ENCODE measurements around the gene DBI. TPM values are rescaled to one million over a fixed set of nuclear protein-coding genes. Genes with fewer than 3 reads are reported as not detected.

DBI gene
- total and polyA plus RNA-seq, 2 of the 8 experiments (the other 6 are each of a cell fraction or from before 2014, with no cell fraction given): 180 to 212 TPM

DNA sequence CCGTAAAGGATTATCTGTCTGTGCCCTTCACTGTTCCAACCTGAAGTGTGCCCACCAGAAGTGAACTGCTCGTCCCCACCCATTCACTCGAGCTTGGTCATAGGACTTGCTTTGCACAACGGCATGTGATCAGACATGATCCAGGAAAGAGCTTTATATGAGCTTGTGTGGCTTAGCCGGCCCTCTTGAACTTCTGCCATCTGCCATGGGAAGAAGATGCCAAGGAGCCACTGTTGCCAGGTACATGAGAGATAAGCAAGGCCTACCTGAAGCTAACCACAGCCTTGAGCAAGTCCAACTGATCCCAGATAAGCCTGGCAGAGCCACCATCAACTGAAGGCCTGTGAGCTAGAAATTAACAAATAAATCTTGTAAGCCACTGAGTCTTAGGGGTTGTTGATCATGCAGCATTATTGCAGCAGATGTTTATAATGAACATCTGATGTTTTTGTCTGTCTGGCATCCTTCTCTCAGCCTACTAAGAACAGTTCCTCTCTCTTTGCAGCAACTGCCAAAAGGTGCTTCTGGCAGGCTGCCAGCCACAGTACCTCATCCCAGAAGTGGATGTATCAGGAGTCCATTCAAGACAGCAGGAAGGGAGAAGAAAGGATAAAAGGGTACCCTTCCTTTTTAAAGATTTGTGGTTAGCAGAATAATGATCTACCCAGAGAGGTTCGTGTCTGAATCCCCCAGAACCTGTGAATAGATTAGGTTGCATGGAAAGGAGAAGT is 16.8 kb downstream of the DBI start:
- H2BK20ac ChIP-seq (ENCODE audit: low read length): no peak overlapping the region; the same call in 1 of the 2 replicates
- no peak overlapping the region for H3K18ac ChIP-seq (ENCODE audit: extremely low read depth, low read length)
- H2AFZ ChIP-seq (ENCODE audit: low read length): no peak overlapping the region
- no peak overlapping the region for H4K5ac ChIP-seq (ENCODE audit: insufficient read length, low read depth, low read length)
- CTCF ChIA-PET (ENCODE audit: partially characterized antibody): interaction anchor here (0.7 to 1.4 kb wide), 6 partner anchors 13 to 93 kb away, joined by 3 to 4 read pairs (median 3); no protein-coding TSS in a partner anchor
- H3K4me2 ChIP-seq (ENCODE audit: insufficient read depth in 1 of 2, low read depth in 2 of 2, low read length in 2 of 2): no peak overlapping the region
- no peaks in the 10 kb centered on the region for H3K36me3 ChIP-seq (ENCODE audit: control insufficient read depth in 2 of 4, insufficient read depth in 4 of 4, low read length in 3 of 4)
- no peaks in the 10 kb centered on the region for H3K4me1 ChIP-seq (replicated peaks in 1 of 4; ENCODE audit: control insufficient read depth in 3 of 4, insufficient read depth in 4 of 4, low read length in 3 of 4)
- H3K9ac ChIP-seq (replicated peaks in 1 of 4; ENCODE audit: extremely low read depth in 1 of 4, low read depth in 3 of 4, low read length in 3 of 4): no peak overlapping the region
- no peaks in the 10 kb centered on the region for H4K20me1 ChIP-seq (replicated peaks in 1 of 2; ENCODE audit: control insufficient read depth in 1 of 2, insufficient read depth in 2 of 2, low read length in 2 of 2)
- DNase-seq (ENCODE audit: low read depth in 1 of 2, low spot score in 2 of 2) (no peak), FAIRE-seq (no peak)
- no peak overlapping the region for H3K23ac ChIP-seq (ENCODE audit: insufficient read length)
- H2BK5ac ChIP-seq (ENCODE audit: low read depth, low read length): no peak overlapping the region
- POLR2A ChIA-PET (ENCODE audit: partially characterized antibody): no interaction called here
- no peaks in the 10 kb centered on the region; a peak in 1 of 4 replicates for H3K9me3 ChIP-seq (ENCODE audit: insufficient read depth in 2 of 2, low read depth in 1 of 2, low read length in 1 of 2)
- no peak overlapping the region for H3K27ac ChIP-seq (ENCODE audit: low read depth, low read length)
- H3K79me1 ChIP-seq (ENCODE audit: low read depth, low read length): no peaks in the 10 kb centered on the region; the same call in 1 of the 2 replicates
- H3K4me3 ChIP-seq (ENCODE audit: extremely low read depth in 1 of 4, insufficient read depth in 2 of 4, low read depth in 3 of 4, low read length in 4 of 4): no peak overlapping the region
- no peak overlapping the region for H3K4ac ChIP-seq (replicated peaks; ENCODE audit: insufficient read length, low read depth, low read length)
- no peaks in the 10 kb centered on the region for H3K27me3 ChIP-seq (replicated peaks in 1 of 4; ENCODE audit: control insufficient read depth in 3 of 4, extremely low read depth in 1 of 4, insufficient read depth in 3 of 4, low read length in 3 of 4)
- no peak overlapping the region for H2BK120ac ChIP-seq (replicated peaks; ENCODE audit: low read depth, low read length)
- H2BK12ac ChIP-seq (ENCODE audit: low read depth, low read length): no peak overlapping the region
- H3K79me2 ChIP-seq (ENCODE audit: control insufficient read depth in 1 of 2, insufficient read depth in 2 of 2, low read length in 2 of 2): no peaks in the 10 kb centered on the region
- WGBS, 2 experiments (ENCODE audit: extremely low coverage in 1 of 2, insufficient coverage in 1 of 2, insufficient read length in 1 of 2, insufficient replicate concordance in 2 of 2, low coverage in 1 of 2, low lambda C conversion rate in 2 of 2, missing lambda C conversion rate in 1 of 2): 90% methylated on average over 6 of the region's 6 CpGs; no CpG with 5 or more reads in 1 of the 2 experiments
- no peak overlapping the region for H4K8ac ChIP-seq (ENCODE audit: extremely low read depth, insufficient read depth, low read length)
- H2AK5ac ChIP-seq (ENCODE audit: low read depth, low read length): no peak overlapping the region
- no peak overlapping the region for H4K91ac ChIP-seq (replicated peaks; ENCODE audit: insufficient read length, low read length)
- H3K14ac ChIP-seq (ENCODE audit: insufficient read length): no peak overlapping the region
- H2BK15ac ChIP-seq (ENCODE audit: low read length): no peak overlapping the region
- H3K23me2 ChIP-seq (ENCODE audit: low read depth, low read length): no peaks in the 10 kb centered on the region
- no peak overlapping the region for H3K56ac ChIP-seq (replicated peaks; ENCODE audit: insufficient read length, low read depth, low read length)
- TF ChIP-seq ASH2L (IDR thresholded peaks at IDR 0.05; ENCODE audit: low read length) (no peak), CEBPB (IDR thresholded peaks at IDR 0.05; ENCODE audit: low read depth, low read length) (no peak), JUN (IDR thresholded peaks at IDR 0.05; ENCODE audit: low read depth, low read length) (no peak), KDM5A (IDR thresholded peaks at IDR 0.05; ENCODE audit: low read length) (no peak), POU5F1 (IDR thresholded peaks at IDR 0.05; ENCODE audit: low read depth, low read length) (no peak), GTF2F1 (IDR thresholded peaks at IDR 0.05; ENCODE audit: borderline replicate concordance, low read depth, low read length) (no peak), CHD2 (IDR thresholded peaks at IDR 0.05; ENCODE audit: low read length) (no peak), EGR1 (IDR thresholded peaks at IDR 0.05; ENCODE audit: borderline replicate concordance, low read depth, low read length) (no peak), SRF (IDR thresholded peaks at IDR 0.05; ENCODE audit: low read depth, low read length) (no peak)
- TF ChIP-seq, protein P1, sequence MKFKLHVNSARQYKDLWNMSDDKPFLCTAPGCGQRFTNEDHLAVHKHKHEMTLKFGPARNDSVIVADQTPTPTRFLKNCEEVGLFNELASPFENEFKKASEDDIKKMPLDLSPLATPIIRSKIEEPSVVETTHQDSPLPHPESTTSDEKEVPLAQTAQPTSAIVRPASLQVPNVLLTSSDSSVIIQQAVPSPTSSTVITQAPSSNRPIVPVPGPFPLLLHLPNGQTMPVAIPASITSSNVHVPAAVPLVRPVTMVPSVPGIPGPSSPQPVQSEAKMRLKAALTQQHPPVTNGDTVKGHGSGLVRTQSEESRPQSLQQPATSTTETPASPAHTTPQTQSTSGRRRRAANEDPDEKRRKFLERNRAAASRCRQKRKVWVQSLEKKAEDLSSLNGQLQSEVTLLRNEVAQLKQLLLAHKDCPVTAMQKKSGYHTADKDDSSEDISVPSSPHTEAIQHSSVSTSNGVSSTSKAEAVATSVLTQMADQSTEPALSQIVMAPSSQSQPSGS (IDR thresholded peaks at IDR 0.05; ENCODE audit: low read length): no peak
- TF ChIP-seq, protein P2, sequence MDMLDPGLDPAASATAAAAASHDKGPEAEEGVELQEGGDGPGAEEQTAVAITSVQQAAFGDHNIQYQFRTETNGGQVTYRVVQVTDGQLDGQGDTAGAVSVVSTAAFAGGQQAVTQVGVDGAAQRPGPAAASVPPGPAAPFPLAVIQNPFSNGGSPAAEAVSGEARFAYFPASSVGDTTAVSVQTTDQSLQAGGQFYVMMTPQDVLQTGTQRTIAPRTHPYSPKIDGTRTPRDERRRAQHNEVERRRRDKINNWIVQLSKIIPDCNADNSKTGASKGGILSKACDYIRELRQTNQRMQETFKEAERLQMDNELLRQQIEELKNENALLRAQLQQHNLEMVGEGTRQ (IDR thresholded peaks at IDR 0.05; ENCODE audit: low read length): no peak
